Measurements from ENCODE around the gene UVRAG. TPM values are rescaled to one million over a fixed set of nuclear protein-coding genes. Genes with fewer than 3 reads are reported as not detected.

Gene UVRAG
- polyA plus RNA-seq, 1 donor (not counting 4 experiments of a cell fraction or from before 2014, with no cell fraction given): 11.9 TPM

DNA sequence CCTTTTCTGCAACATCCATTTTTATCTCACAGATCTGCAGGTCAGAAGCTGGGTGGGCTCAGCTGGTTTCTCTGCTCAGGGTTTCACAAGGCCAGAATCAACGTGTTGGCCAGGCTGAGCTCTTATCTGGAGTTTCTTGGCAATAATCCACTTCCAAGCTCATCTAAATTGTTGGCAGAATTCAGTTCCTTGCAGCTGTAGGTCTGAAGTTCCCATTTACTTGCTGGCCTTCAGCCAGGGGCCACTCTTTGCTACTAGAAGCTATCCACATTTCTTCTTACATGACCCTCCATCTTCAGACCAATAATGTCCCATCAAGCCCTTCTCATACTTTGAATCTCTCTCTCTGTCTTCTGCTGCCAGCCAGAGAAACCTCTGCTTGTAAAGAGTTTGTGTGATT, 287.8 kb downstream of the UVRAG start:
- no peak for FAIRE-seq
- no peaks in the 10 kb centered on the region for H3K9me1 ChIP-seq (ENCODE audit: control insufficient read depth, extremely low read depth, insufficient read depth, low read length)
- H3K79me2 ChIP-seq (ENCODE audit: control insufficient read depth, insufficient read depth, low read length): no peaks in the 10 kb centered on the region
- H3K9me3 ChIP-seq (ENCODE audit: control insufficient read depth, low read depth, low read length): no peaks in the 10 kb centered on the region
- dilution Hi-C loops (cut with MboI; ENCODE audit: extremely low pct_ligation_motif_present, low sequenced_read_pairs): no loop called here
- H3K27ac ChIP-seq (ENCODE audit: control insufficient read depth, insufficient read depth, low read length): no peak overlapping the region
- H3K4me1 ChIP-seq (ENCODE audit: control insufficient read depth, extremely low read depth, insufficient read depth, low read length): no peaks in the 10 kb centered on the region
- H2AFZ ChIP-seq (ENCODE audit: control insufficient read depth, low read length): no peak overlapping the region
- no peak for TF ChIP-seq EZH2 (IDR thresholded peaks at IDR 0.05; ENCODE audit: low read length)
- TF ChIP-seq, protein P1, sequence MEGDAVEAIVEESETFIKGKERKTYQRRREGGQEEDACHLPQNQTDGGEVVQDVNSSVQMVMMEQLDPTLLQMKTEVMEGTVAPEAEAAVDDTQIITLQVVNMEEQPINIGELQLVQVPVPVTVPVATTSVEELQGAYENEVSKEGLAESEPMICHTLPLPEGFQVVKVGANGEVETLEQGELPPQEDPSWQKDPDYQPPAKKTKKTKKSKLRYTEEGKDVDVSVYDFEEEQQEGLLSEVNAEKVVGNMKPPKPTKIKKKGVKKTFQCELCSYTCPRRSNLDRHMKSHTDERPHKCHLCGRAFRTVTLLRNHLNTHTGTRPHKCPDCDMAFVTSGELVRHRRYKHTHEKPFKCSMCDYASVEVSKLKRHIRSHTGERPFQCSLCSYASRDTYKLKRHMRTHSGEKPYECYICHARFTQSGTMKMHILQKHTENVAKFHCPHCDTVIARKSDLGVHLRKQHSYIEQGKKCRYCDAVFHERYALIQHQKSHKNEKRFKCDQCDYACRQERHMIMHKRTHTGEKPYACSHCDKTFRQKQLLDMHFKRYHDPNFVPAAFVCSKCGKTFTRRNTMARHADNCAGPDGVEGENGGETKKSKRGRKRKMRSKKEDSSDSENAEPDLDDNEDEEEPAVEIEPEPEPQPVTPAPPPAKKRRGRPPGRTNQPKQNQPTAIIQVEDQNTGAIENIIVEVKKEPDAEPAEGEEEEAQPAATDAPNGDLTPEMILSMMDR (optimal IDR thresholded peaks at IDR 0.05 in 1 of 3, IDR thresholded peaks at IDR 0.05 in 1 of 3, conservative IDR thresholded peaks at IDR 0.05 in 1 of 3; ENCODE audit: extremely low read depth in 1 of 3, insufficient read depth in 2 of 3, low read length in 3 of 3): no peak
- H3K27me3 ChIP-seq (ENCODE audit: control insufficient read depth, extremely low read depth, insufficient read depth, low read length): no peaks in the 10 kb centered on the region
- no peak overlapping the region for H3K4me2 ChIP-seq (ENCODE audit: control insufficient read depth, extremely low read depth, insufficient read depth, low read depth, low read length)
- DNase-seq (ENCODE audit: low read depth, low spot score): no peak
- H4K20me1 ChIP-seq (ENCODE audit: control insufficient read depth, extremely low read depth, insufficient read depth, low read length): no peaks in the 10 kb centered on the region
- no peaks in the 10 kb centered on the region for H3K36me3 ChIP-seq (ENCODE audit: control insufficient read depth in 2 of 2, extremely low read depth in 1 of 2, insufficient read depth in 2 of 2, low read length in 2 of 2)
- no peak overlapping the region for H3K4me3 ChIP-seq (ENCODE audit: control insufficient read depth in 2 of 3, extremely low read depth in 1 of 3, insufficient read depth in 2 of 3, low read depth in 1 of 3, low read length in 3 of 3)
- no peak overlapping the region for H3K9ac ChIP-seq (ENCODE audit: control insufficient read depth, extremely low read depth, insufficient read depth, low read length)

DNA sequence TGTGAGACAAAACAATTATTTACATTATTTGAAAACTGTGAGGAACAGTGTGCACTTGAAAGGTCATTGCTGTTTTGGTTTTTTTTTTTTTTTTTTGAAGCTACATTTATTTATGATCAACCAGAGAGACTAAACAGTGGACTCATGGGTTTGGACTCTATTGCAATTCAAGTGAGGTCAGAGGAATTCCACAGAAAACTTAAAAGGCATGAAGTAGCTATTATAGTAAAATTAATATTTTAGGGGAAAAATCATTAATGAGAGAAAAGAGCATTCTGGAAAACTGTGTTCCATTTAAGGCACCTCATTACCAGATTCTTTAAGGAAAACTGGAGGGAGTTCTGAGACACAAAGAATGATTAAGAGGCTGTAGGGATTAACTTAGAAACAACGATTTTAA, 288.4 kb downstream of the UVRAG start:
- DNase-seq (ENCODE audit: low read depth, low spot score): no peak
- TF ChIP-seq, protein P1 (optimal IDR thresholded peaks at IDR 0.05 in 1 of 3, IDR thresholded peaks at IDR 0.05 in 1 of 3, conservative IDR thresholded peaks at IDR 0.05 in 1 of 3; ENCODE audit: extremely low read depth in 1 of 3, insufficient read depth in 2 of 3, low read length in 3 of 3): no peak
- TF ChIP-seq EZH2 (IDR thresholded peaks at IDR 0.05; ENCODE audit: low read length): no peak
- Histone ChIP-seq H3K27me3 (ENCODE audit: control insufficient read depth, extremely low read depth, insufficient read depth, low read length) (no peaks in the 10 kb centered on the region), H3K9me1 (ENCODE audit: control insufficient read depth, extremely low read depth, insufficient read depth, low read length) (no peaks in the 10 kb centered on the region), H3K9ac (ENCODE audit: control insufficient read depth, extremely low read depth, insufficient read depth, low read length) (no peak overlapping the region), H3K4me2 (ENCODE audit: control insufficient read depth, extremely low read depth, insufficient read depth, low read depth, low read length) (no peak overlapping the region), H2AFZ (ENCODE audit: control insufficient read depth, low read length) (no peak overlapping the region), H3K9me3 (ENCODE audit: control insufficient read depth, low read depth, low read length) (no peaks in the 10 kb centered on the region), H4K20me1 (ENCODE audit: control insufficient read depth, extremely low read depth, insufficient read depth, low read length) (no peaks in the 10 kb centered on the region), H3K4me1 (ENCODE audit: control insufficient read depth, extremely low read depth, insufficient read depth, low read length) (no peaks in the 10 kb centered on the region), H3K36me3 (ENCODE audit: control insufficient read depth in 2 of 2, extremely low read depth in 1 of 2, insufficient read depth in 2 of 2, low read length in 2 of 2) (no peaks in the 10 kb centered on the region), H3K4me3 (ENCODE audit: control insufficient read depth in 2 of 3, extremely low read depth in 1 of 3, insufficient read depth in 2 of 3, low read depth in 1 of 3, low read length in 3 of 3) (no peak overlapping the region), H3K79me2 (ENCODE audit: control insufficient read depth, insufficient read depth, low read length) (no peaks in the 10 kb centered on the region), H3K27ac (ENCODE audit: control insufficient read depth, insufficient read depth, low read length) (no peak overlapping the region)
- no peak for FAIRE-seq
- dilution Hi-C loops (cut with MboI; ENCODE audit: extremely low pct_ligation_motif_present, low sequenced_read_pairs): no loop called here
